ENCODE measurements around the gene MDC1. TPM values are rescaled to one million over a fixed set of nuclear protein-coding genes. Genes with fewer than 3 reads are reported as not detected.
A peak's percentile ranks its signal among the peaks of the same experiment; 100 is the strongest.
"Not testable (repeated sequence)": the region's sequence is repeated elsewhere in the genome, so short reads cannot be mapped to it uniquely, and the experiment has no call there.

MDC1 gene
- total RNA-seq, 1 donor from 2014 or later: 14.7 TPM

- H3K27me3 ChIP-seq (ENCODE audit: control insufficient read depth, insufficient read depth, low read length): no peaks in the 10 kb centered on the region
- peak overlapping the region; percentile 86 for H3K4me3 ChIP-seq (ENCODE audit: low read depth, low read length)
- DNase-seq (ENCODE audit: low read depth): no peak
Measured at GRCh38 chr6:30719356-30719755, 2.3 kb upstream of the MDC1 start.

GRCh38 chr6:30717845-30718720, 1.0 kb upstream of the MDC1 start:
- H3K4me3 ChIP-seq (ENCODE audit: low read depth, low read length): peak overlapping the region; percentile 39
- not testable (repeated sequence) for DNase-seq (ENCODE audit: low read depth); H3K27me3 ChIP-seq (ENCODE audit: control insufficient read depth, insufficient read depth, low read length); H3K36me3 ChIP-seq (ENCODE audit: control insufficient read depth, insufficient read depth, low read length)

More at GRCh38 chr6:30719356-30719755, 2.3 kb upstream of the MDC1 start:
- peaks cover 4% of the 10 kb centered on the region for H3K36me3 ChIP-seq (ENCODE audit: control insufficient read depth, insufficient read depth, low read length)
- TF ChIP-seq, protein P1, sequence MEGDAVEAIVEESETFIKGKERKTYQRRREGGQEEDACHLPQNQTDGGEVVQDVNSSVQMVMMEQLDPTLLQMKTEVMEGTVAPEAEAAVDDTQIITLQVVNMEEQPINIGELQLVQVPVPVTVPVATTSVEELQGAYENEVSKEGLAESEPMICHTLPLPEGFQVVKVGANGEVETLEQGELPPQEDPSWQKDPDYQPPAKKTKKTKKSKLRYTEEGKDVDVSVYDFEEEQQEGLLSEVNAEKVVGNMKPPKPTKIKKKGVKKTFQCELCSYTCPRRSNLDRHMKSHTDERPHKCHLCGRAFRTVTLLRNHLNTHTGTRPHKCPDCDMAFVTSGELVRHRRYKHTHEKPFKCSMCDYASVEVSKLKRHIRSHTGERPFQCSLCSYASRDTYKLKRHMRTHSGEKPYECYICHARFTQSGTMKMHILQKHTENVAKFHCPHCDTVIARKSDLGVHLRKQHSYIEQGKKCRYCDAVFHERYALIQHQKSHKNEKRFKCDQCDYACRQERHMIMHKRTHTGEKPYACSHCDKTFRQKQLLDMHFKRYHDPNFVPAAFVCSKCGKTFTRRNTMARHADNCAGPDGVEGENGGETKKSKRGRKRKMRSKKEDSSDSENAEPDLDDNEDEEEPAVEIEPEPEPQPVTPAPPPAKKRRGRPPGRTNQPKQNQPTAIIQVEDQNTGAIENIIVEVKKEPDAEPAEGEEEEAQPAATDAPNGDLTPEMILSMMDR (IDR thresholded peaks at IDR 0.05; ENCODE audit: insufficient read depth, low read length, poor library complexity, severe bottlenecking): no peak

DNA sequence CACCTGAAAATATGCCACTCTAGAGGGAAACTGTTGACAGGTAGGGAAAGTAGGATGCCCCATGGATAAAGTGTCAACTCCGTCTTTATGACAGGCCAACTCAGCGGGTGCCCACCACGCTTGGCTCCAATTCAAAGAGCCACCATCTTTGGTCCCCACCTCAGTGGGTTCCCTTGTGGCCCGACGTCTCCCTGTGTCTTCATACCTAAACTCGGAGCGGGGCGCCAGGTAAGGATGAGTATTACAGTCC, 277 bp downstream of the MDC1 start:
- H3K36me3 ChIP-seq (ENCODE audit: control insufficient read depth, insufficient read depth, low read length): peaks cover 1% of the 10 kb centered on the region
- peak overlapping the region; percentile 62 for H3K4me3 ChIP-seq (ENCODE audit: low read depth, low read length)
- TF ChIP-seq, protein P1 (IDR thresholded peaks at IDR 0.05; ENCODE audit: insufficient read depth, low read length, poor library complexity, severe bottlenecking): no peak
- no peaks in the 10 kb centered on the region for H3K27me3 ChIP-seq (ENCODE audit: control insufficient read depth, insufficient read depth, low read length)
- no peak for DNase-seq (ENCODE audit: low read depth)

DNA sequence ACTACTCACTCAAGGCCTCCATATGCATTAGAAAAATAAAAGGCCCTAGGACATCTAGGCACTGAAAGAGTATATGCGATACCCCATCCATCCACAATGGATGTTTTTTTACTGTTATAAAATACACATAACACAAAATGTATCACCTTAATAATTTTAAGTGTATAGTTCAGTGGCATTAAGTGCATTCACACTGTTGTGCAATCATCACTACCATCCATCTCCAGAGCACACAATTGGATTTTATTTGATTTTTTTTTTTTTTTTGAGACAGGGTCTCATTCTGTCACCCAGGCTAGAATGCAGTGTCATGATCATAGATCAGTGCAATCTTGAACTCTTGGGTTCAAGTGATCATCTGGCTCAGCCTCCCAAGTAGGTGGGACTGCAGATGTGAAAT, 2.8 kb downstream of the MDC1 start:
- TF ChIP-seq, protein P1 (IDR thresholded peaks at IDR 0.05; ENCODE audit: insufficient read depth, low read length, poor library complexity, severe bottlenecking): no peak
- no peaks in the 10 kb centered on the region for H3K27me3 ChIP-seq (ENCODE audit: control insufficient read depth, insufficient read depth, low read length)
- no peaks in the 10 kb centered on the region for H3K36me3 ChIP-seq (ENCODE audit: control insufficient read depth, insufficient read depth, low read length)
- H3K4me3 ChIP-seq (ENCODE audit: low read depth, low read length): no peak overlapping the region
- DNase-seq (ENCODE audit: low read depth): no peak

- TF ChIP-seq, protein P1 (IDR thresholded peaks at IDR 0.05; ENCODE audit: insufficient read depth, low read length, poor library complexity, severe bottlenecking): no peak
- Histone ChIP-seq H3K36me3 (ENCODE audit: control insufficient read depth, insufficient read depth, low read length) (no peaks in the 10 kb centered on the region), H3K4me3 (ENCODE audit: low read depth, low read length) (no peak overlapping the region), H3K27me3 (ENCODE audit: control insufficient read depth, insufficient read depth, low read length) (no peaks in the 10 kb centered on the region)
- DNase-seq (ENCODE audit: low read depth): no peak
Measured at GRCh38 chr6:30712441-30712945, 4.6 kb downstream of the MDC1 start.

GRCh38 chr6:30711758-30712380, 5.2 kb downstream of the MDC1 start:
- TF ChIP-seq, protein P1 (IDR thresholded peaks at IDR 0.05; ENCODE audit: insufficient read depth, low read length, poor library complexity, severe bottlenecking): no peak
- Histone ChIP-seq H3K4me3 (ENCODE audit: low read depth, low read length) (no peak overlapping the region), H3K27me3 (ENCODE audit: control insufficient read depth, insufficient read depth, low read length) (no peaks in the 10 kb centered on the region), H3K36me3 (ENCODE audit: control insufficient read depth, insufficient read depth, low read length) (no peaks in the 10 kb centered on the region)
- DNase-seq (ENCODE audit: low read depth): no peak

All from kidney epithelial cell (primary cell).